HCT116 (cell line): Measurements from ENCODE around the gene NEDD4L. TPM values are rescaled to one million over a fixed set of nuclear protein-coding genes. Genes with fewer than 3 reads are reported as not detected.
A peak's percentile ranks its signal among the peaks of the same experiment; 100 is the strongest.

Experiments
- ATAC-seq: fragments of 200-7000 bp; cut with Tn5 transposase; 2 replicates; pipeline ENCODE4 v1.9.1; 2020; ENCODE audit warnings: mild to moderate bottlenecking, moderate library complexity
- BruUV-seq: library from RNA; stranded (reverse); fragments of 400-500 nt; replicated peaks from 2 replicates; lab custom pipeline; 2021; lab: Mats Ljungman, UMichigan
- CTCF ChIA-PET: fragments of 300-600 bp; sonication (Branson Sonifier 250); formaldehyde crosslinking; loops from one replicate; lab custom pipeline; 2021; ENCODE audit warnings: antibody characterized with exemption; lab: Charles Lee
- POLR2A ChIA-PET: fragments of 300-600, 350-600 bp; sonication (Branson Sonifier 250); formaldehyde crosslinking; loops from one replicate; lab custom pipeline; 2021; ENCODE audit warnings: antibody characterized with exemption; lab: Charles Lee
- RAD21 ChIA-PET, 2 experiments: fragments of 300-600 bp; sonication (Branson Sonifier 250); formaldehyde crosslinking; loops; one replicate each; lab custom pipeline; 2023; ENCODE audit warnings: low total read pairs in 2 of 2; ENCODE audit not compliant: uncharacterized antibody in 2 of 2, unreplicated experiment in 2 of 2, low non-redundant PET in 1 of 2; lab: Charles Lee
- DNase-seq: peaks from one replicate; pipeline ENCODE4 v3.0.0-alpha.2; 2010; ENCODE audit warnings: low read depth, low spot score
- H2AFZ ChIP-seq: fragments of 200-600 bp; shearing (Covaris generic), sonication (generic); 2 replicates; pipeline ENCODE4 v1.6.1; 2017; ENCODE audit warnings: low read depth, mixed run types, mixed read lengths, antibody characterized with exemption, low read length; ENCODE audit not compliant: poor library complexity, severe bottlenecking
- H3K27ac ChIP-seq: 2 replicates; pipeline ENCODE4 v1.5.1; 2012; ENCODE audit warnings: low read depth, low read length
- H3K27me3 ChIP-seq: fragments of 200-600 bp; sonication (generic); 2 replicates; pipeline ENCODE4 v1.6.1; 2016; ENCODE audit warnings: mixed run types, low read length, mixed read lengths; ENCODE audit not compliant: insufficient read depth
- H3K36me3 ChIP-seq, 2 experiments: fragments of 200-500 bp in 1 of 2; fragments of 200-600 bp in 1 of 2; sonication (Bioruptor generic) in 1 of 2; sonication (generic) in 1 of 2; 2 replicates each; pipeline versions ENCODE4 v1.5.1 to v1.6.1; 2014 to 2016; ENCODE audit warnings: low read length in 2 of 2, inconsistent platforms in 1 of 2, mixed read lengths in 1 of 2, mixed run types in 1 of 2; ENCODE audit not compliant: insufficient read depth in 2 of 2, control insufficient read depth in 1 of 2
- H3K4me1 ChIP-seq, 2 experiments: fragments of 200-600 bp in 1 of 2; sonication (generic) in 1 of 2; 2 replicates each; pipeline versions ENCODE4 v1.5.1 to v1.6.1; 2012 to 2017; ENCODE audit warnings: low read length in 2 of 2, inconsistent platforms in 1 of 2, mild to moderate bottlenecking in 1 of 2, mixed read lengths in 1 of 2, mixed run types in 1 of 2, moderate library complexity in 1 of 2; ENCODE audit not compliant: insufficient read depth in 2 of 2, control insufficient read depth in 1 of 2
- H3K4me2 ChIP-seq: fragments of 200-600 bp; sonication (generic); 2 replicates; pipeline ENCODE4 v1.6.1; 2017; ENCODE audit warnings: mixed run types, low read length, mixed read lengths
- H3K4me3 ChIP-seq, 2 experiments: fragments of 200-600 bp in 1 of 2; sonication (generic) in 1 of 2; replicated peaks in 1 of 2; 2 replicates each; pipeline ENCODE4 v1.5.1; 2011 to 2016; ENCODE audit warnings: low read length in 2 of 2, control low read depth in 1 of 2, low read depth in 1 of 2, mild to moderate bottlenecking in 1 of 2, mixed read lengths in 1 of 2, mixed run types in 1 of 2
- H3K79me2 ChIP-seq: fragments of 200-600 bp; sonication (generic); 2 replicates; pipeline ENCODE4 v1.6.1; 2017; ENCODE audit warnings: mild to moderate bottlenecking, mixed run types, low read length, moderate library complexity, mixed read lengths; ENCODE audit not compliant: insufficient read depth
- H3K9ac ChIP-seq: fragments of 200-600 bp; sonication (generic); 2 replicates; pipeline ENCODE4 v1.6.1; 2016; ENCODE audit warnings: low read length, mixed read lengths
- H3K9me2 ChIP-seq: fragments of 200-600 bp; sonication (generic), shearing (Covaris generic); 2 replicates; pipeline ENCODE4 v1.6.1; 2017; ENCODE audit warnings: mixed run types, mild to moderate bottlenecking, moderate library complexity; ENCODE audit not compliant: insufficient read depth
- H3K9me3 ChIP-seq, 2 experiments: fragments of 200-500 bp in 1 of 2; fragments of 200-600 bp in 1 of 2; sonication (Bioruptor generic) in 1 of 2; sonication (generic) in 1 of 2; 2 replicates each; pipeline ENCODE4 v1.6.1; 2014 to 2017; ENCODE audit warnings: low read length in 2 of 2, mixed read lengths in 2 of 2, inconsistent platforms in 1 of 2, low read depth in 1 of 2, mild to moderate bottlenecking in 1 of 2, mixed run types in 1 of 2, moderate library complexity in 1 of 2; ENCODE audit not compliant: control insufficient read depth in 1 of 2, insufficient read depth in 1 of 2
- H4K20me1 ChIP-seq: fragments of 200-600 bp; sonication (generic), shearing (Covaris generic); 2 replicates; pipeline ENCODE4 v1.6.1; 2017; ENCODE audit warnings: mixed run types, mild to moderate bottlenecking, moderate library complexity; ENCODE audit not compliant: insufficient read depth
- CBX3 ChIP-seq: IDR thresholded peaks from 2 replicates; pipeline ENCODE4 v1.6.1; 2012; ENCODE audit warnings: low read depth
- EGR1 ChIP-seq: IDR thresholded peaks from 2 replicates; pipeline ENCODE4 v1.6.1; 2012; ENCODE audit warnings: low read depth
- JUND ChIP-seq: IDR thresholded peaks from 2 replicates; pipeline ENCODE4 v1.6.1; 2012
- MAX ChIP-seq: IDR thresholded peaks from 2 replicates; pipeline ENCODE4 v1.6.1; 2012
- POLR2AphosphoS5 ChIP-seq: IDR thresholded peaks from 2 replicates; pipeline ENCODE4 v1.6.1; 2011; ENCODE audit warnings: mild to moderate bottlenecking, low read depth, low read length, moderate library complexity
- REST ChIP-seq: IDR thresholded peaks from 2 replicates; pipeline ENCODE4 v1.6.1; 2012; ENCODE audit warnings: low read depth
- SRF ChIP-seq: IDR thresholded peaks from 2 replicates; pipeline ENCODE4 v1.6.1; 2012; ENCODE audit warnings: low read depth
- YY1 ChIP-seq: IDR thresholded peaks from 2 replicates; pipeline ENCODE4 v1.6.1; 2011; ENCODE audit warnings: low read length, low read depth, moderate library complexity, mild to moderate bottlenecking; ENCODE audit not compliant: insufficient replicate concordance; ENCODE audit errors: extremely low read depth
- ZBTB33 ChIP-seq: IDR thresholded peaks from 2 replicates; pipeline ENCODE4 v1.6.1; 2011; ENCODE audit warnings: mild to moderate bottlenecking, low read length, moderate library complexity; ENCODE audit not compliant: insufficient replicate concordance; ENCODE audit errors: extremely low read depth
- intact Hi-C: fragments of 100-400 bp; cut with micrococcal nuclease; formaldehyde crosslinking; loops from 2 replicates; pipeline ENCODE4 v1.10.0; 2022
- total RNA-seq: library from RNA; stranded (reverse); gene quantifications from one replicate; pipeline ENCODE4 v1.2.1, GENCODE V29; 2021; ENCODE audit not compliant: unreplicated experiment

The NEDD4L gene
- total RNA-seq, 1 experiment from 2014 or later = 41.5 TPM

- no peak for TF ChIP-seq EGR1
- no peak for TF ChIP-seq REST
Observed at GRCh38 chr18:58287353-58288274, 243.6 kb downstream of the NEDD4L start (continued).

GRCh38 chr18:58288921-58289797, 245.1 kb downstream of the NEDD4L start:
- peak overlapping the region; percentile 28 for H3K9ac ChIP-seq
- intact Hi-C loops = no loop called here
- no peaks in the 10 kb centered on the region for H4K20me1 ChIP-seq
- BruUV-seq = no TSS peak
- no peak for DNase-seq
- no peak overlapping the region for H3K4me3 ChIP-seq
- CTCF ChIA-PET = interaction anchor here (0.7 kb wide), 1 partner anchor 33 kb away, joined by 3 read pairs; no protein-coding TSS in a partner anchor
- no peaks in the 10 kb centered on the region for H3K9me2 ChIP-seq
- no peaks in the 10 kb centered on the region for H3K27me3 ChIP-seq
- peak; percentile 81 for ATAC-seq
- no peak for TF ChIP-seq SRF
- no peak for TF ChIP-seq YY1
- no peak for TF ChIP-seq ZBTB33
- no peak for TF ChIP-seq POLR2AphosphoS5
- peak; percentile 89 for TF ChIP-seq MAX
- peak; percentile 57; the same call in 1 of the 2 replicates for TF ChIP-seq JUND
- peak; percentile 70; the same call in 1 of the 2 replicates for TF ChIP-seq CBX3
- TF ChIP-seq, all 23 proteins: peak for 3
- ChIA-PET POLR2A (no interaction called here), RAD21 (no interaction called here)
- no peak overlapping the region for H2AFZ ChIP-seq
- H3K4me2 ChIP-seq = peak overlapping the region; percentile 40
- H3K79me2 ChIP-seq = no peaks in the 10 kb centered on the region
- H3K9me3 ChIP-seq = no peaks in the 10 kb centered on the region
- H3K36me3 ChIP-seq = no peaks in the 10 kb centered on the region
- 0 out of 2 replicates have a peak overlapping the region, but pooled peaks have one; percentile 12 for H3K27ac ChIP-seq
- peaks cover 30 to 40% of the 10 kb centered on the region in 2 experiments for H3K4me1 ChIP-seq
